Left hindlimb (tissue), 1 donor: ENCODE data around the gene KLC4.
"Not testable (repeated sequence)": the region's sequence is repeated elsewhere in the genome, so short reads cannot be mapped to it uniquely, and the experiment has no call there.

Experiments
- DNase-seq: peaks from one replicate; pipeline ENCODE4 v3.0.0-alpha.2; 2018

The KLC4 gene

GRCh38 chr6:43037197-43037596 lies 22.2 kb upstream of the KLC4 start:
- DNase-seq, result no peak

GRCh38 chr6:43037706-43038105 lies 21.7 kb upstream of the KLC4 start:
- no peak for DNase-seq

- DNase-seq, result no peak
These were observed 20.7 kb upstream of the KLC4 start for GRCh38 chr6:43038727-43039126.

GRCh38 chr6:43040542-43041257 lies 18.7 kb upstream of the KLC4 start:
- DNase-seq, result no peak

GRCh38 chr6:43041475-43041874 lies 18.0 kb upstream of the KLC4 start:
- not testable (repeated sequence) for DNase-seq

- DNase-seq, result no peak
These were observed 16.1 kb upstream of the KLC4 start for GRCh38 chr6:43043310-43043709.

- DNase-seq, result no peak
These were observed 14.0 kb upstream of the KLC4 start for GRCh38 chr6:43045371-43045930.

GRCh38 chr6:43047998-43048397 lies 11.4 kb upstream of the KLC4 start:
- DNase-seq, result no peak

GRCh38 chr6:43050981-43051380 lies 8.4 kb upstream of the KLC4 start:
- no peak for DNase-seq

GRCh38 chr6:43052225-43052841 lies 7.1 kb upstream of the KLC4 start:
- no peak for DNase-seq

GRCh38 chr6:43052842-43053544 lies 6.4 kb upstream of the KLC4 start:
- DNase-seq, result peak; percentile 65

GRCh38 chr6:43053545-43054205 lies 5.8 kb upstream of the KLC4 start, which contains the start of gene CUL7:
Gene CUL7, minus strand, starts transcription at chr6:43053851. Its CDS starts 1,063 bp downstream, at chr6:43052788.
- peak; percentile 98 for DNase-seq

GRCh38 chr6:43054206-43054943 lies 5.1 kb upstream of the KLC4 start:
- DNase-seq, result no peak

GRCh38 chr6:43055966-43056365 lies 3.5 kb upstream of the KLC4 start:
- DNase-seq, result no peak

GRCh38 chr6:43058531-43058930 lies 900 bp upstream of the KLC4 start:
- no peak for DNase-seq

GRCh38 chr6:43060034-43060754 lies 763 bp downstream of the KLC4 start:
- DNase-seq, result no peak

GRCh38 chr6:43060755-43061633 lies 1.6 kb downstream of the KLC4 start:
- no peak for DNase-seq

- DNase-seq, result no peak
These were observed 2.4 kb downstream of the KLC4 start for GRCh38 chr6:43061861-43062260.

- no peak for DNase-seq
These were observed 3.4 kb downstream of the KLC4 start for GRCh38 chr6:43062818-43063217.

GRCh38 chr6:43070028-43070632 lies 10.7 kb downstream of the KLC4 start:
- no peak for DNase-seq
